GM12878 (cell line): Measurements from ENCODE around the gene PAK2. TPM values are rescaled to one million over a fixed set of nuclear protein-coding genes. Genes with fewer than 3 reads are reported as not detected.

ENCODE experiments used
- ATAC-seq: fragments of 200-7000 bp; cut with Tn5 transposase; 3 replicates; pipeline ENCODE4 v1.9.1; 2020; ENCODE audit warnings: mild to moderate bottlenecking, moderate library complexity
- BruUV-seq: library from RNA; stranded (reverse); fragments of 400-500 nt; replicated peaks from 2 replicates; lab custom pipeline; 2021; lab: Mats Ljungman, UMichigan
- CTCF ChIA-PET: fragments of 300-600 bp; sonication (Branson Sonifier 250); formaldehyde crosslinking; extraction: SDS; loops from one replicate; lab custom pipeline; 2021; ENCODE audit warnings: inconsistent platforms; lab: Yijun Ruan, JAX
- POLR2A ChIA-PET: fragments of 350-600 bp; formaldehyde crosslinking; extraction: SDS; loops from one replicate; lab custom pipeline; 2021; ENCODE audit warnings: inconsistent platforms; lab: Charles Lee
- RAD21 ChIA-PET: fragments of 300-600 bp; sonication (Branson Sonifier 250); formaldehyde crosslinking; loops from one replicate; lab custom pipeline; 2023; ENCODE audit warnings: antibody characterized with exemption; ENCODE audit not compliant: unreplicated experiment; lab: Charles Lee
- SMC1A ChIA-PET: fragments of 300-600 bp; sonication (Branson Sonifier 250); formaldehyde crosslinking; loops from one replicate; lab custom pipeline; 2023; ENCODE audit not compliant: unreplicated experiment, uncharacterized antibody; lab: Charles Lee
- DNase-seq: peaks from one replicate; pipeline ENCODE4 v3.0.0-alpha.2; 2011; ENCODE audit warnings: low read depth, low spot score
- FAIRE-seq: peaks from 3 replicates; lab custom pipeline; 2011; peaks lifted over from hg19 to GRCh38; lab: Jason Lieb, UNC
- H2AFZ ChIP-seq: 2 replicates; pipeline ENCODE4 v1.6.0; 2011; ENCODE audit warnings: low read depth, low read length, control low read depth; ENCODE audit not compliant: control insufficient read depth
- H3K27ac ChIP-seq: 2 replicates; pipeline ENCODE4 v1.5.1; 2011; ENCODE audit warnings: control low read depth; ENCODE audit not compliant: control insufficient read depth, insufficient read depth
- H3K27me3 ChIP-seq, 2 experiments: replicated peaks in 1 of 2; 2 replicates each; pipeline versions ENCODE4 v1.6.0 to v1.6.1; 2011; ENCODE audit warnings: low read length in 1 of 2; ENCODE audit not compliant: control insufficient read depth in 2 of 2, insufficient read depth in 2 of 2
- H3K36me3 ChIP-seq, 2 experiments: 2 replicates each; pipeline ENCODE4 v1.5.1; 2011; ENCODE audit warnings: low read length in 1 of 2; ENCODE audit not compliant: control insufficient read depth in 2 of 2, insufficient read depth in 2 of 2
- H3K4me1 ChIP-seq: 2 replicates; pipeline ENCODE4 v1.6.1; 2011; ENCODE audit warnings: mild to moderate bottlenecking, low read length, moderate library complexity, mixed read lengths; ENCODE audit not compliant: control insufficient read depth, insufficient read depth
- H3K4me2 ChIP-seq: 2 replicates; pipeline ENCODE4 v1.6.0; 2011; ENCODE audit warnings: control low read depth; ENCODE audit not compliant: control insufficient read depth, insufficient read depth
- H3K4me3 ChIP-seq: fragments of 200-600 bp; sonication (generic); 2 replicates; pipeline ENCODE4 v1.5.1; 2016
- H3K79me2 ChIP-seq: 2 replicates; pipeline ENCODE4 v1.6.0; 2011; ENCODE audit warnings: low read length; ENCODE audit not compliant: control insufficient read depth, insufficient read depth
- H3K9ac ChIP-seq: 2 replicates; pipeline ENCODE4 v1.8.0; 2011; ENCODE audit warnings: low read length, control low read depth, mixed read lengths; ENCODE audit not compliant: control insufficient read depth, insufficient read depth
- H3K9me3 ChIP-seq: replicated peaks from 3 replicates; pipeline ENCODE4 v1.5.1; 2011; ENCODE audit warnings: mild to moderate bottlenecking, low read length; ENCODE audit not compliant: control insufficient read depth, insufficient read depth
- H4K20me1 ChIP-seq: 2 replicates; pipeline ENCODE4 v1.6.0; 2011; ENCODE audit not compliant: control insufficient read depth, insufficient read depth
- ATF7 ChIP-seq: fragments of 450-650 bp; IDR thresholded peaks from 2 replicates; pipeline ENCODE4 v1.6.1; 2016; ENCODE audit warnings: low read depth, mild to moderate bottlenecking
- EED ChIP-seq: sonication (generic); IDR thresholded peaks from 2 replicates; pipeline ENCODE4 v1.6.1; 2016; ENCODE audit warnings: antibody characterized with exemption, low read depth
- LARP7 ChIP-seq: fragments of 450-650 bp; IDR thresholded peaks from 2 replicates; pipeline ENCODE4 v1.6.1; 2017; ENCODE audit warnings: mild to moderate bottlenecking
- MTA3 ChIP-seq: IDR thresholded peaks from 2 replicates; pipeline ENCODE4 v1.6.1; 2012; ENCODE audit warnings: low read length, inconsistent platforms, borderline replicate concordance
- NR2F1 ChIP-seq: fragments of 450-650 bp; conservative IDR thresholded peaks from 2 replicates; pipeline ENCODE4 v1.6.1; 2017; ENCODE audit warnings: mild to moderate bottlenecking
- WGBS: methylation state at CpG from one replicate; pipeline ENCODE4 v1.1.6; 2016; ENCODE audit warnings: low lambda C conversion rate; ENCODE audit not compliant: insufficient replicate concordance, insufficient coverage; ENCODE audit errors: missing lambda C conversion rate; 5-methylcytosine and 5-hydroxymethylcytosine counted together
- in situ Hi-C: fragments of 300-500 bp; cut with MboI; formaldehyde crosslinking; loops from 9 replicates; pipeline ENCODE4 v1.14.3; 2018; ENCODE audit warnings: mixed read lengths
- intact Hi-C: fragments of 100-400 bp; cut with micrococcal nuclease; formaldehyde crosslinking; loops from one replicate; pipeline ENCODE4 v1.14.2; 2022; ENCODE audit not compliant: unreplicated experiment
- polyA plus RNA-seq, 11 experiments: library from polyadenylated mRNA; depleted of rRNA in 4 of 11; unstranded in 6 of 11; stranded (reverse) in 5 of 11; fragments of >200 nt; fragmentation: Nextera tagmentation in 4 of 11; fragmentation: Illumina TruSeq in 1 of 11; extraction: Ambion mirVana in 4 of 11; extraction: Trizol in 1 of 11; gene quantifications; 1 replicate in 1 of 11; 2 replicates in 10 of 11; pipeline versions ENCODE4 v1.2.1 to v1.2.3, GENCODE V29; 2011 to 2016; ENCODE audit warnings: inconsistent platforms in 2 of 11, missing spikeins in 2 of 11, low read depth in 1 of 11
- total RNA-seq, 4 experiments: library from RNA; depleted of rRNA in 3 of 4; stranded (reverse); fragments of >200 nt in 3 of 4; fragmentation: Illumina TruSeq in 1 of 4; extraction: Trizol in 1 of 4; gene quantifications; 2 replicates each; pipeline versions ENCODE4 v1.2.1 to v1.2.3, GENCODE V29; 2013 to 2021
- TF ChIP-seq, protein P1 (sequence below): fragments of 450-650 bp; IDR thresholded peaks from 2 replicates; pipeline ENCODE4 v1.6.1; 2016; ENCODE audit warnings: mild to moderate bottlenecking, moderate library complexity, borderline replicate concordance
- TF ChIP-seq, protein P2 (sequence below): IDR thresholded peaks from 2 replicates; pipeline ENCODE4 v1.6.1; 2011; ENCODE audit warnings: borderline replicate concordance, low read depth, mild to moderate bottlenecking, moderate library complexity, mixed read lengths, low read length; ENCODE audit not compliant: insufficient read depth; ENCODE audit errors: extremely low read length
- TF ChIP-seq, protein P3 (sequence below): fragments of 450-650 bp; IDR thresholded peaks from 2 replicates; pipeline ENCODE4 v1.6.1; 2014; ENCODE audit warnings: mild to moderate bottlenecking
- TF ChIP-seq, protein P4 (sequence below): fragments of 450-650 bp; IDR thresholded peaks from 2 replicates; pipeline ENCODE4 v1.6.1; 2018; ENCODE audit warnings: mild to moderate bottlenecking, low read depth, moderate library complexity; ENCODE audit not compliant: partially characterized antibody
- TF ChIP-seq, protein P5 (sequence below): IDR thresholded peaks from 2 replicates; pipeline ENCODE4 v1.6.1; 2011; ENCODE audit warnings: low read depth, mild to moderate bottlenecking, low read length, moderate library complexity, borderline replicate concordance; ENCODE audit errors: extremely low read depth

The PAK2 gene
- total and polyA plus RNA-seq, 10 of the 15 experiments (the other 5 are each of a cell fraction or from before 2014, with no cell fraction given) = 9.0 to 59.1 (median 27.0) TPM

DNA sequence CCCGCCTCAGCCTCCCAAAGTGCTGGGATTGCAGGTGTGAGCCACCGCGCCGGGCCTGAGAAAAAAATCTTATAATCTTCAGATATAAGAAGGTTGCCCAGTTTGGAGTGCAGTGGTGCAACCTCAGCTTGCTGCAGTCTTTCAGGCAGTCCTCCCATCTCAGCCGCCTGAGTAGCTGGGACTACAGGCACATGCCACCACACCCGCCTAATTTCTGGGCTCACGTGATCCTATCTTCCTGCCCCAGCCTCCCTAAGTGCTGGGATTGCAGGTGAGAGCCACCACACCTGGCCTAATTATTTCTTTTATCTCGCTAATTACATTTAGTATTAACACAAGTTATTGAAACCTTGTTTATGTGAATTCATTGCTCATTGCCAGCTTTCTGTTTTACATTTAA is 13.5 kb downstream of the PAK2 start (continued):
- TF ChIP-seq, protein P1, sequence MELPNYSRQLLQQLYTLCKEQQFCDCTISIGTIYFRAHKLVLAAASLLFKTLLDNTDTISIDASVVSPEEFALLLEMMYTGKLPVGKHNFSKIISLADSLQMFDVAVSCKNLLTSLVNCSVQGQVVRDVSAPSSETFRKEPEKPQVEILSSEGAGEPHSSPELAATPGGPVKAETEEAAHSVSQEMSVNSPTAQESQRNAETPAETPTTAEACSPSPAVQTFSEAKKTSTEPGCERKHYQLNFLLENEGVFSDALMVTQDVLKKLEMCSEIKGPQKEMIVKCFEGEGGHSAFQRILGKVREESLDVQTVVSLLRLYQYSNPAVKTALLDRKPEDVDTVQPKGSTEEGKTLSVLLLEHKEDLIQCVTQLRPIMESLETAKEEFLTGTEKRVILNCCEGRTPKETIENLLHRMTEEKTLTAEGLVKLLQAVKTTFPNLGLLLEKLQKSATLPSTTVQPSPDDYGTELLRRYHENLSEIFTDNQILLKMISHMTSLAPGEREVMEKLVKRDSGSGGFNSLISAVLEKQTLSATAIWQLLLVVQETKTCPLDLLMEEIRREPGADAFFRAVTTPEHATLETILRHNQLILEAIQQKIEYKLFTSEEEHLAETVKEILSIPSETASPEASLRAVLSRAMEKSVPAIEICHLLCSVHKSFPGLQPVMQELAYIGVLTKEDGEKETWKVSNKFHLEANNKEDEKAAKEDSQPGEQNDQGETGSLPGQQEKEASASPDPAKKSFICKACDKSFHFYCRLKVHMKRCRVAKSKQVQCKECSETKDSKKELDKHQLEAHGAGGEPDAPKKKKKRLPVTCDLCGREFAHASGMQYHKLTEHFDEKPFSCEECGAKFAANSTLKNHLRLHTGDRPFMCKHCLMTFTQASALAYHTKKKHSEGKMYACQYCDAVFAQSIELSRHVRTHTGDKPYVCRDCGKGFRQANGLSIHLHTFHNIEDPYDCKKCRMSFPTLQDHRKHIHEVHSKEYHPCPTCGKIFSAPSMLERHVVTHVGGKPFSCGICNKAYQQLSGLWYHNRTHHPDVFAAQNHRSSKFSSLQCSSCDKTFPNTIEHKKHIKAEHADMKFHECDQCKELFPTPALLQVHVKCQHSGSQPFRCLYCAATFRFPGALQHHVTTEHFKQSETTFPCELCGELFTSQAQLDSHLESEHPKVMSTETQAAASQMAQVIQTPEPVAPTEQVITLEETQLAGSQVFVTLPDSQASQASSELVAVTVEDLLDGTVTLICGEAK = no peak
- TF ChIP-seq, protein P2, sequence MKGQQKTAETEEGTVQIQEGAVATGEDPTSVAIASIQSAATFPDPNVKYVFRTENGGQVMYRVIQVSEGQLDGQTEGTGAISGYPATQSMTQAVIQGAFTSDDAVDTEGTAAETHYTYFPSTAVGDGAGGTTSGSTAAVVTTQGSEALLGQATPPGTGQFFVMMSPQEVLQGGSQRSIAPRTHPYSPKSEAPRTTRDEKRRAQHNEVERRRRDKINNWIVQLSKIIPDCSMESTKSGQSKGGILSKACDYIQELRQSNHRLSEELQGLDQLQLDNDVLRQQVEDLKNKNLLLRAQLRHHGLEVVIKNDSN = no peak
- TF ChIP-seq NR2F1 = no peak
- TF ChIP-seq, all 136 proteins: peak for 0

DNA sequence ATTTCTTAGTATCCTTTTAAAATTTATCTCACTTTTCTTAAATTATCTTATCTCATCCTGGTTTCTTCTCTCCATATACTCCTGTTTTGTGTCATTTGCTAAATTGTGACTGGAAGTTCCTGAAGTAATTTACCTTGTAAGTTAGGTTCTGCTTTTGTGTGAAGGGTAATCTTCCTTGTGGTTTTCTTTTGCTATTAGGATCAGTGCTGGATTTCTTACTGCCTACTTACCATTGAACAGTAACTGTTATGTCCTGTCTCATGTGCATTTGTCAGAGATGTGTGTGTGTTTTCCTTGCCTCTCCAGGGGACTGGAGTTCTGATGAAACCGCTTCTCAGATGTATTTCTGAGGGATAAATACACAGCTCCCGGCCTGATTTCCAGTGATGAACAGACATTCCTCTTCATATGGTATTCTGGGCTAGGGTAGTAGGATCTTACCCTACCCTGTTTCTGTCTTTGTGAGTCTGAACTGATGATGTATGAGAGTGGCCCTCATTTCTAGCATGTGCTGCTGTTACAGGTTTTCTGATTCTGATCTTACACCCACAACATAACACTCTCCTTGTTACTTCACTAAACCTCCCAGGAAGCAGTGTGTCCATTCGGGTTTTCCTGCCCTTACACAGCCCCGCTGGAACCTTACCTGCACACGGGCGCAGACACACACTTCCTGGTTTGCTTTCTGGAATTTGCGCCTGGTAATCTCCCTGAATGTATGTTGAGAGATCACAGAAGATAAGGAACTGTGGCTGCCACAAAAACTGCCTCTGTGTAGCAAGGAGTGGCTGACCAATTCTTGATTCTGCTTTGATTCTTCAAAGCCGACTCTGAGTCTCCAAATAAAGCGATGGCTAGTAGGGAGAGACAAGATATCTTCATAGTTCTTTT is 14.7 kb downstream of the PAK2 start:
- no peaks in the 10 kb centered on the region for H4K20me1 ChIP-seq
- H3K79me2 ChIP-seq = peaks cover 77% of the 10 kb centered on the region
- ChIA-PET RAD21 (no interaction called here), CTCF (no interaction called here), SMC1A (interaction anchor here (1.7 kb wide), 1 partner anchor 11 kb away, joined by 4 read pairs; no protein-coding TSS in a partner anchor), POLR2A (no interaction called here)
- peaks cover 4 to 17% of the 10 kb centered on the region in 2 experiments for H3K36me3 ChIP-seq
- no peak for FAIRE-seq
- no peak for ATAC-seq
- BruUV-seq = no TSS peak
- H3K27me3 ChIP-seq = no peaks in the 10 kb centered on the region
- peaks cover 31% of the 10 kb centered on the region for H3K9me3 ChIP-seq
- no peaks in the 10 kb centered on the region for H3K4me1 ChIP-seq
- intact Hi-C loops = no loop called here
- no peak overlapping the region for H2AFZ ChIP-seq
- no peak overlapping the region for H3K4me2 ChIP-seq
- no peak overlapping the region for H3K27ac ChIP-seq
- H3K9ac ChIP-seq = no peak overlapping the region
- H3K4me3 ChIP-seq = no peak overlapping the region
- no peak for DNase-seq
- WGBS = 93% methylated on average over 9 of the region's 9 CpGs
- in situ Hi-C loops = no loop called here
- TF ChIP-seq, protein P3, sequence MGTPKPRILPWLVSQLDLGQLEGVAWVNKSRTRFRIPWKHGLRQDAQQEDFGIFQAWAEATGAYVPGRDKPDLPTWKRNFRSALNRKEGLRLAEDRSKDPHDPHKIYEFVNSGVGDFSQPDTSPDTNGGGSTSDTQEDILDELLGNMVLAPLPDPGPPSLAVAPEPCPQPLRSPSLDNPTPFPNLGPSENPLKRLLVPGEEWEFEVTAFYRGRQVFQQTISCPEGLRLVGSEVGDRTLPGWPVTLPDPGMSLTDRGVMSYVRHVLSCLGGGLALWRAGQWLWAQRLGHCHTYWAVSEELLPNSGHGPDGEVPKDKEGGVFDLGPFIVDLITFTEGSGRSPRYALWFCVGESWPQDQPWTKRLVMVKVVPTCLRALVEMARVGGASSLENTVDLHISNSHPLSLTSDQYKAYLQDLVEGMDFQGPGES = no peak
- no peak for TF ChIP-seq ATF7
- no peak for TF ChIP-seq LARP7
- TF ChIP-seq, protein P4, sequence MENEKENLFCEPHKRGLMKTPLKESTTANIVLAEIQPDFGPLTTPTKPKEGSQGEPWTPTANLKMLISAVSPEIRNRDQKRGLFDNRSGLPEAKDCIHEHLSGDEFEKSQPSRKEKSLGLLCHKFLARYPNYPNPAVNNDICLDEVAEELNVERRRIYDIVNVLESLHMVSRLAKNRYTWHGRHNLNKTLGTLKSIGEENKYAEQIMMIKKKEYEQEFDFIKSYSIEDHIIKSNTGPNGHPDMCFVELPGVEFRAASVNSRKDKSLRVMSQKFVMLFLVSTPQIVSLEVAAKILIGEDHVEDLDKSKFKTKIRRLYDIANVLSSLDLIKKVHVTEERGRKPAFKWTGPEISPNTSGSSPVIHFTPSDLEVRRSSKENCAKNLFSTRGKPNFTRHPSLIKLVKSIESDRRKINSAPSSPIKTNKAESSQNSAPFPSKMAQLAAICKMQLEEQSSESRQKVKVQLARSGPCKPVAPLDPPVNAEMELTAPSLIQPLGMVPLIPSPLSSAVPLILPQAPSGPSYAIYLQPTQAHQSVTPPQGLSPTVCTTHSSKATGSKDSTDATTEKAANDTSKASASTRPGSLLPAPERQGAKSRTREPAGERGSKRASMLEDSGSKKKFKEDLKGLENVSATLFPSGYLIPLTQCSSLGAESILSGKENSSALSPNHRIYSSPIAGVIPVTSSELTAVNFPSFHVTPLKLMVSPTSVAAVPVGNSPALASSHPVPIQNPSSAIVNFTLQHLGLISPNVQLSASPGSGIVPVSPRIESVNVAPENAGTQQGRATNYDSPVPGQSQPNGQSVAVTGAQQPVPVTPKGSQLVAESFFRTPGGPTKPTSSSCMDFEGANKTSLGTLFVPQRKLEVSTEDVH = no peak
- TF ChIP-seq EED = no peak
- TF ChIP-seq, protein P5, sequence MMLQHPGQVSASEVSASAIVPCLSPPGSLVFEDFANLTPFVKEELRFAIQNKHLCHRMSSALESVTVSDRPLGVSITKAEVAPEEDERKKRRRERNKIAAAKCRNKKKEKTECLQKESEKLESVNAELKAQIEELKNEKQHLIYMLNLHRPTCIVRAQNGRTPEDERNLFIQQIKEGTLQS = no peak
- no peak for TF ChIP-seq MTA3
